Activated CD8-positive, alpha-beta T cell treated with anti-CD3 and anti-CD28 coated beads for 36 hours (primary cell): ENCODE data around the gene SERPINE1. TPM values are rescaled to one million over a fixed set of nuclear protein-coding genes. Genes with fewer than 3 reads are reported as not detected.

Experiments used
- ATAC-seq: fragments of 200-7000 bp; cut with Tn5 transposase; one replicate; pipeline ENCODE4 v1.10.0; 2021; ENCODE audit warnings: mild to moderate bottlenecking, moderate library complexity
- CTCF ChIA-PET: fragments of 350-600 bp; sonication (Branson Sonifier 250); formaldehyde crosslinking; loops from one replicate; lab custom pipeline; 2021; ENCODE audit warnings: antibody characterized with exemption; lab: Charles Lee
- POLR2A ChIA-PET: fragments of 350-600 bp; sonication (Branson Sonifier 250); formaldehyde crosslinking; loops from one replicate; lab custom pipeline; 2021; ENCODE audit warnings: antibody characterized with exemption; lab: Charles Lee
- DNase-seq: peaks from one replicate; pipeline ENCODE4 v3.0.0-alpha.2; 2020
- H3K27ac Mint-ChIP-seq: one replicate; pipeline ENCODE4 v1.8.0; 2021; ENCODE audit warnings: mild to moderate bottlenecking, mixed read lengths
- H3K27me3 Mint-ChIP-seq: one replicate; pipeline ENCODE4 v1.8.0; 2021; ENCODE audit warnings: mixed read lengths
- H3K36me3 Mint-ChIP-seq: one replicate; pipeline ENCODE4 v1.8.0; 2021; ENCODE audit warnings: low read depth, mixed read lengths
- H3K4me1 Mint-ChIP-seq: one replicate; pipeline ENCODE4 v1.8.0; 2021; ENCODE audit warnings: low read depth, mixed read lengths
- H3K4me3 Mint-ChIP-seq: one replicate; pipeline ENCODE4 v1.8.0; 2021; ENCODE audit warnings: mild to moderate bottlenecking, moderate library complexity, mixed read lengths
- H3K9me3 Mint-ChIP-seq: one replicate; pipeline ENCODE4 v1.8.0; 2021; ENCODE audit warnings: mixed read lengths
- CTCF ChIP-seq: fragments of 200-600 bp; IDR thresholded peaks from one replicate; pipeline ENCODE4 v1.8.0; 2022; ENCODE audit warnings: antibody characterized with exemption, mild to moderate bottlenecking
- intact Hi-C: fragments of 100-400 bp; cut with micrococcal nuclease; formaldehyde crosslinking; loops from one replicate; pipeline ENCODE4 v1.10.0; 2022
- total RNA-seq, 2 experiments: library from RNA; stranded (reverse); gene quantifications; one replicate each; pipeline ENCODE4 v1.2.3, GENCODE V29; 2021

SERPINE1 gene
- total RNA-seq, 2 experiments from 2014 or later: 1.2 to 1.3 TPM

GRCh38 chr7:101159696-101160674 lies 33.1 kb downstream of the SERPINE1 start:
- ChIA-PET POLR2A (no interaction called here), CTCF (interaction anchor here (1.7 to 2.1 kb wide), 2 partner anchors 16 kb away, joined by 5 to 7 read pairs; no protein-coding TSS in a partner anchor)
- Mint-ChIP-seq H3K4me3 (no peak overlapping the region), H3K27ac (no peak overlapping the region), H3K9me3 (no peaks in the 10 kb centered on the region), H3K4me1 (peaks cover 16% of the 10 kb centered on the region), H3K36me3 (peaks cover 22% of the 10 kb centered on the region), H3K27me3 (peaks cover 9% of the 10 kb centered on the region)
- ATAC-seq (no peak), DNase-seq (no peak)
- TF ChIP-seq CTCF: no peak
- intact Hi-C loops: no loop called here

GRCh38 chr7:101160910-101161309 lies 34.0 kb downstream of the SERPINE1 start:
- ATAC-seq (no peak), DNase-seq (no peak)
- ChIA-PET CTCF (interaction anchor here (0.8 to 1.7 kb wide), 2 partner anchors 11 to 17 kb away, joined by 3 to 5 read pairs; no protein-coding TSS in a partner anchor), POLR2A (no interaction called here)
- Mint-ChIP-seq H3K36me3 (peaks cover 22% of the 10 kb centered on the region), H3K4me1 (peaks cover 18% of the 10 kb centered on the region), H3K27ac (no peak overlapping the region), H3K27me3 (peaks cover 17% of the 10 kb centered on the region), H3K4me3 (no peak overlapping the region), H3K9me3 (no peaks in the 10 kb centered on the region)
- intact Hi-C loops: no loop called here
- TF ChIP-seq CTCF: no peak

- no peaks in the 10 kb centered on the region for H3K9me3 Mint-ChIP-seq
- ATAC-seq (no peak), DNase-seq (no peak)
- intact Hi-C loops: no loop called here
- H3K4me3 Mint-ChIP-seq: peak overlapping the region; percentile 20
- no peak for TF ChIP-seq CTCF
- ChIA-PET CTCF (interaction anchor here (0.8 to 1.7 kb wide), 3 partner anchors 10 to 31 kb away, joined by 3 to 5 read pairs (median 3); no protein-coding TSS in a partner anchor), POLR2A (interaction anchor here (1.5 kb wide), 1 partner anchor 12 kb away, joined by 5 read pairs; no protein-coding TSS in a partner anchor)
- H3K4me1 Mint-ChIP-seq: peaks cover 25% of the 10 kb centered on the region
- no peak overlapping the region for H3K27ac Mint-ChIP-seq
- peaks cover 23% of the 10 kb centered on the region for H3K27me3 Mint-ChIP-seq
- H3K36me3 Mint-ChIP-seq: peaks cover 21% of the 10 kb centered on the region
These were observed 35.0 kb downstream of the SERPINE1 start for GRCh38 chr7:101161692-101162471.

- Mint-ChIP-seq H3K36me3 (peaks cover 20% of the 10 kb centered on the region), H3K4me1 (peaks cover 33% of the 10 kb centered on the region), H3K9me3 (no peaks in the 10 kb centered on the region), H3K4me3 (peak overlapping the region; percentile 20), H3K27me3 (peaks cover 31% of the 10 kb centered on the region), H3K27ac (no peak overlapping the region)
- POLR2A ChIA-PET: interaction anchor here (1.0 to 1.5 kb wide), 2 partner anchors 11 to 30 kb away, joined by 3 to 5 read pairs; no protein-coding TSS in a partner anchor
- intact Hi-C loops: no loop called here
- no peak for DNase-seq
- no peak for TF ChIP-seq CTCF
- CTCF ChIA-PET: interaction anchor here (0.8 to 1.0 kb wide), 2 partner anchors 9 to 18 kb away, joined by 3 read pairs; no protein-coding TSS in a partner anchor
- ATAC-seq: no peak
These were observed 35.8 kb downstream of the SERPINE1 start for GRCh38 chr7:101162551-101163278.
